WTC11 (cell line): ENCODE data around the gene VWF. TPM values are rescaled to one million over a fixed set of nuclear protein-coding genes. Genes with fewer than 3 reads are reported as not detected.

ENCODE experiments used
- ATAC-seq: fragments of 200-7000 bp; cut with Tn5 transposase; 2 replicates; pipeline ENCODE4 v1.10.0; 2021; ENCODE audit warnings: mild to moderate bottlenecking, moderate library complexity
- CTCF ChIA-PET: fragments of 300-600 bp; sonication (Branson Sonifier 250); formaldehyde crosslinking; loops from one replicate; lab custom pipeline; 2021; ENCODE audit warnings: antibody characterized with exemption; lab: Charles Lee
- POLR2A ChIA-PET: fragments of 350-600 bp; sonication (Branson Sonifier 250); formaldehyde crosslinking; loops from one replicate; lab custom pipeline; 2021; ENCODE audit warnings: antibody characterized with exemption; lab: Charles Lee
- DNase-seq: peaks from one replicate; pipeline ENCODE4 v3.0.0; 2021; ENCODE audit warnings: low spot score
- H3K27ac Mint-ChIP-seq: 2 replicates; pipeline ENCODE4 v1.8.0; 2021; ENCODE audit warnings: mixed read lengths
- H3K27me3 Mint-ChIP-seq: 2 replicates; pipeline ENCODE4 v1.8.0; 2021; ENCODE audit warnings: low read depth, mild to moderate bottlenecking, moderate library complexity, mixed read lengths
- H3K36me3 Mint-ChIP-seq: 2 replicates; pipeline ENCODE4 v1.8.0; 2021; ENCODE audit warnings: mixed read lengths
- H3K4me1 Mint-ChIP-seq: 2 replicates; pipeline ENCODE4 v1.8.0; 2022; ENCODE audit warnings: mixed read lengths
- H3K4me3 Mint-ChIP-seq: 2 replicates; pipeline ENCODE4 v1.8.0; 2021; ENCODE audit warnings: mild to moderate bottlenecking, moderate library complexity, mixed read lengths
- H3K9me3 Mint-ChIP-seq: 2 replicates; pipeline ENCODE4 v1.8.0; 2021; ENCODE audit warnings: mixed read lengths
- AFF4 ChIP-seq: sonication (generic); formaldehyde crosslinking; IDR thresholded peaks from 2 replicates; pipeline ENCODE4 v1.8.1; 2023; ENCODE audit warnings: mild to moderate bottlenecking, missing genetic modification reagents, borderline replicate concordance
- ATF1 ChIP-seq: sonication (generic); formaldehyde crosslinking; IDR thresholded peaks from 2 replicates; pipeline ENCODE4 v1.8.1; 2023; ENCODE audit warnings: mild to moderate bottlenecking, moderate library complexity, missing genetic modification reagents
- ATF2 ChIP-seq: sonication (generic); formaldehyde crosslinking; IDR thresholded peaks from 2 replicates; pipeline ENCODE4 v1.8.1; 2022; ENCODE audit warnings: low read depth, missing genetic modification reagents, borderline replicate concordance
- CBFB ChIP-seq: sonication (generic); formaldehyde crosslinking; IDR thresholded peaks from 2 replicates; pipeline ENCODE4 v1.8.1; 2022; ENCODE audit warnings: mild to moderate bottlenecking, low read depth, missing genetic modification reagents
- CDX4 ChIP-seq: fragments of 250-450 bp; sonication (Bioruptor Pico); IDR thresholded peaks from 2 replicates; pipeline ENCODE4 v1.9.0; 2021; ENCODE audit warnings: moderate library complexity, mild to moderate bottlenecking, inconsistent platforms, borderline replicate concordance
- E2F4 ChIP-seq: sonication (generic); formaldehyde crosslinking; IDR thresholded peaks from 2 replicates; pipeline ENCODE4 v1.8.1; 2022; ENCODE audit warnings: low read depth, mild to moderate bottlenecking, moderate library complexity, missing genetic modification reagents, borderline replicate concordance
- EMX1 ChIP-seq: fragments of 250-450 bp; sonication (Bioruptor Pico); IDR thresholded peaks from 2 replicates; pipeline ENCODE4 v1.8.0; 2021; ENCODE audit warnings: mild to moderate bottlenecking
- ERG ChIP-seq: fragments of 250-450 bp; sonication (Bioruptor Pico); IDR thresholded peaks from 2 replicates; pipeline ENCODE4 v1.8.0; 2021; ENCODE audit warnings: mild to moderate bottlenecking
- FOXP4 ChIP-seq: sonication (generic); formaldehyde crosslinking; IDR thresholded peaks from 2 replicates; pipeline ENCODE4 v1.8.0; 2022; ENCODE audit warnings: mild to moderate bottlenecking, missing genetic modification reagents
- IRF1 ChIP-seq: sonication (generic); formaldehyde crosslinking; IDR thresholded peaks from 2 replicates; pipeline ENCODE4 v1.8.0; 2023; ENCODE audit warnings: missing genetic modification reagents
- JAZF1 ChIP-seq: fragments of 250-450 bp; sonication (Bioruptor Pico); IDR thresholded peaks from 2 replicates; pipeline ENCODE4 v1.9.0; 2021; ENCODE audit warnings: moderate library complexity, mild to moderate bottlenecking, inconsistent platforms
- NFE2L1 ChIP-seq: sonication (generic); formaldehyde crosslinking; IDR thresholded peaks from 2 replicates; pipeline ENCODE4 v1.8.1; 2023; ENCODE audit warnings: missing genetic modification reagents
- NFYB ChIP-seq: sonication (generic); formaldehyde crosslinking; conservative IDR thresholded peaks from 2 replicates; pipeline ENCODE4 v1.8.0; 2022; ENCODE audit warnings: low read depth, missing genetic modification reagents
- STAT6 ChIP-seq: sonication (generic); formaldehyde crosslinking; conservative IDR thresholded peaks from 2 replicates; pipeline ENCODE4 v1.8.1; 2023; ENCODE audit warnings: mild to moderate bottlenecking, low read depth, missing genetic modification reagents, moderate library complexity
- ZBTB43 ChIP-seq: sonication (generic); formaldehyde crosslinking; IDR thresholded peaks from 2 replicates; pipeline ENCODE4 v1.8.1; 2023; ENCODE audit warnings: mild to moderate bottlenecking, missing genetic modification reagents
- ZNF317 ChIP-seq: sonication (generic); formaldehyde crosslinking; IDR thresholded peaks from 2 replicates; pipeline ENCODE4 v1.8.1; 2023; ENCODE audit warnings: low read depth, mild to moderate bottlenecking, moderate library complexity, missing genetic modification reagents, borderline replicate concordance
- ZNF512 ChIP-seq: sonication (generic); formaldehyde crosslinking; IDR thresholded peaks from 2 replicates; pipeline ENCODE4 v1.8.1; 2022; ENCODE audit warnings: missing genetic modification reagents, borderline replicate concordance
- total RNA-seq: library from RNA; stranded (reverse); gene quantifications from 3 replicates; pipeline ENCODE4 v1.2.3, GENCODE V29; 2021

Gene VWF
- total RNA-seq, 1 experiment from 2014 or later, result 0.48 TPM

- DNase-seq (no peak), ATAC-seq (no peak)
- Mint-ChIP-seq H3K4me3 (no peak overlapping the region), H3K4me1 (no peaks in the 10 kb centered on the region), H3K27ac (no peak overlapping the region), H3K9me3 (peaks cover 6% of the 10 kb centered on the region; the same call in 1 of the 2 replicates), H3K27me3 (no peaks in the 10 kb centered on the region), H3K36me3 (no peaks in the 10 kb centered on the region)
- TF ChIP-seq ZBTB43 (CRISPR knock-in tag), result no peak
- no peak for TF ChIP-seq E2F4 (CRISPR knock-in tag)
- TF ChIP-seq ZNF512 (CRISPR knock-in tag), result no peak
- no peak for TF ChIP-seq NFYB
- TF ChIP-seq ATF2 (CRISPR knock-in tag), result no peak
- no peak for TF ChIP-seq NFE2L1 (CRISPR knock-in tag)
- TF ChIP-seq ERG (CRISPR knock-in tag), result no peak
- no peak for TF ChIP-seq ZNF317
- TF ChIP-seq JAZF1 (CRISPR knock-in tag), result no peak
- TF ChIP-seq CBFB, result no peak
- TF ChIP-seq CDX4 (CRISPR knock-in tag), result no peak
- TF ChIP-seq EMX1 (CRISPR knock-in tag), result no peak
- CTCF ChIA-PET, result interaction anchor here (1.2 to 1.3 kb wide), 2 partner anchors 23 to 105 kb away, joined by 3 to 4 read pairs; no protein-coding TSS in a partner anchor
- POLR2A ChIA-PET, result no interaction called here
Measured at GRCh38 chr12:6172862-6173261, 48.4 kb upstream of the VWF start.

- no peak overlapping the region for H3K4me3 Mint-ChIP-seq
- ChIA-PET POLR2A (no interaction called here), CTCF (no interaction called here)
- no peak for ATAC-seq
- H3K4me1 Mint-ChIP-seq, result no peaks in the 10 kb centered on the region
- peaks cover 6% of the 10 kb centered on the region; the same call in 1 of the 2 replicates for H3K9me3 Mint-ChIP-seq
- no peaks in the 10 kb centered on the region for H3K36me3 Mint-ChIP-seq
- H3K27ac Mint-ChIP-seq, result no peak overlapping the region
- no peak for DNase-seq
- no peaks in the 10 kb centered on the region for H3K27me3 Mint-ChIP-seq
- no peak for TF ChIP-seq IRF1
- TF ChIP-seq STAT6, result no peak
- TF ChIP-seq FOXP4 (CRISPR knock-in tag), result no peak
- TF ChIP-seq AFF4, result no peak
- no peak for TF ChIP-seq ATF1 (CRISPR knock-in tag)
Measured at GRCh38 chr12:6172086-6172485, 47.6 kb upstream of the VWF start.
